Cardiac fibroblast (primary cell): ENCODE results near the gene REV3L.

Source experiments
- DNase-seq, 2 donors: peaks; one replicate each; pipeline versions ENCODE4 v3.0.0 to v3.0.0-alpha.2; 2010; ENCODE audit warnings: low read depth in 2 of 2
- H3K4me3 ChIP-seq, 2 donors: replicated peaks in 1 of 2; 1 replicate in 1 of 2; 2 replicates in 1 of 2; pipeline ENCODE4 v1.5.1; 2011; ENCODE audit warnings: low read depth in 2 of 2, low read length in 2 of 2, mild to moderate bottlenecking in 2 of 2, moderate library complexity in 1 of 2
- CTCF ChIP-seq: IDR thresholded peaks from one replicate; pipeline ENCODE4 v1.5.1; 2011; ENCODE audit warnings: low read depth, mild to moderate bottlenecking, low read length, inconsistent platforms

Gene REV3L

GRCh38 chr6:111417946-111418345 lies 65.1 kb downstream of the REV3L start:
- H3K4me3 ChIP-seq, result no peak overlapping the region
- TF ChIP-seq CTCF, result no peak
- peak in 1 of 2 donors; percentile 39 for DNase-seq

- no peak overlapping the region for H3K4me3 ChIP-seq
- DNase-seq, result peak; percentile 25 to 46
- no peak for TF ChIP-seq CTCF
These were observed 65.8 kb downstream of the REV3L start for GRCh38 chr6:111417181-111417585.

GRCh38 chr6:111416529-111416928 lies 66.5 kb downstream of the REV3L start:
- no peak overlapping the region for H3K4me3 ChIP-seq
- DNase-seq, result no peak
- no peak for TF ChIP-seq CTCF

GRCh38 chr6:111414373-111414772 lies 68.6 kb downstream of the REV3L start:
- TF ChIP-seq CTCF, result no peak
- DNase-seq, result no peak
- no peak overlapping the region for H3K4me3 ChIP-seq

GRCh38 chr6:111411978-111412566 lies 70.9 kb downstream of the REV3L start:
- no peak for DNase-seq
- TF ChIP-seq CTCF, result no peak
- no peak overlapping the region for H3K4me3 ChIP-seq

GRCh38 chr6:111411046-111411445 lies 72.0 kb downstream of the REV3L start:
- no peak for TF ChIP-seq CTCF
- no peak overlapping the region for H3K4me3 ChIP-seq
- no peak for DNase-seq

GRCh38 chr6:111410371-111410770 lies 72.6 kb downstream of the REV3L start:
- DNase-seq, result no peak
- no peak for TF ChIP-seq CTCF
- no peak overlapping the region for H3K4me3 ChIP-seq
